SH-SY5Y (cell line): ENCODE measurements around the gene IQCE.

Source experiments
- GATA2 ChIP-seq: IDR thresholded peaks from 2 replicates; pipeline ENCODE4 v1.6.1; 2011; ENCODE audit warnings: mild to moderate bottlenecking, low read depth, low read length
- GATA3 ChIP-seq: IDR thresholded peaks from 2 replicates; pipeline ENCODE4 v1.6.1; 2011; ENCODE audit warnings: low read depth, mild to moderate bottlenecking, low read length, moderate library complexity

DNA sequence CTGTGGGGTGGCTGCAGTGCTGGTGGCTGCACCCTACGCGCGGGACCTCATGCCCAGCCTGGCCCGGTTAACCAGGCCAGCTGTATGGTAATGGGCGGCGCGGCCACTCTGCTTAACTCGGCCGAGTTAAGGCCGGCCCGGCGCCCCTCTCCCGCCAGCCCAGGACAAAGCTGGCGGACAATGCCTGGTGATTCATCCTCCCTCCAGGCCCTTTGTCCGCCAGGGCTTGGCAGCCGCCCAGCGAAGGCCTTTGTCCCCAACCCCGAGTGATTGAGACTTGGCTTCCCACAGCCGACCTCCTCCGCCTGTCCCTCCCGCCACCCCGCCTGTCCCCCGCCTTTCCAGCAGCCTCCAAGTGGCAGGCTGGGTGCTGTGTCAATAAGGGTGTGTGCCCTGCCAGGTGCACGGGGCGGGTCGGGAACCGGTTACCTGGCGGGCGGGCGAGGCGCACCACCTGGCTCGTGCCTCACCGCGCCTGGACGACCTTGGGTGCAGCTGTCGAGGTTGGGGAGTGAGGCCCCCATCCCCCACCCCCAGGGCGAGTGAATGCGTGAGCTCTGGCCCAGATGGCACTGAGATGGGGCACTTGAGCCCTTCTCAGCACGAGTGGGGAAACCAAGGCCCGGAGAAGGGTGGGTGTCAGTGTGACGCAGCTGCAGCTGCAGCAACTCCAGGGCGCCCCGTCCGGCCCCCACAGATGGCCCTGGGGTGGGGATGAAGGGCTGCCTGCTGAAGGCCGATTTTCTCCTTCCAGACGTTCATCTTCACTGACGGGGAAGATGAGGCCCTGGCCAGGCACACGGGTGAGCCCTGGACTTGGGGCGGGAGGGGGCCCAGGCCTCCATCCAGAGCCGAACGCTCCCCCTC, 34.6 kb upstream of the IQCE start:
- TF ChIP-seq GATA3 (no peak), GATA2 (no peak)
